Astrocyte (in vitro differentiated cells and primary cell): ENCODE data around the gene IPCEF1. TPM values are rescaled to one million over a fixed set of nuclear protein-coding genes. Genes with fewer than 3 reads are reported as not detected.

Source experiments
- DNase-seq: peaks from one replicate; pipeline ENCODE4 v3.0.0-alpha.2; 2010; ENCODE audit warnings: low read depth
- FAIRE-seq: peaks from 2 replicates; lab custom pipeline; 2011; peaks lifted over from hg19 to GRCh38; lab: Jason Lieb, UNC
- H2AFZ ChIP-seq: 2 replicates; pipeline ENCODE4 v1.6.0; 2012; ENCODE audit warnings: low read depth, low read length, inconsistent platforms
- H3K27ac ChIP-seq: 2 replicates; pipeline ENCODE4 v1.5.1; 2011; ENCODE audit warnings: low read depth, low read length, inconsistent platforms
- H3K27me3 ChIP-seq: 2 replicates; pipeline ENCODE4 v1.6.0; 2011; ENCODE audit warnings: low read length, inconsistent platforms; ENCODE audit not compliant: insufficient read depth
- H3K36me3 ChIP-seq: 2 replicates; pipeline ENCODE4 v1.5.1; 2011; ENCODE audit warnings: low read length, inconsistent platforms; ENCODE audit not compliant: insufficient read depth
- H3K4me1 ChIP-seq: 2 replicates; pipeline ENCODE4 v1.5.1; 2011; ENCODE audit warnings: low read length, inconsistent platforms; ENCODE audit not compliant: insufficient read depth
- H3K4me2 ChIP-seq: 2 replicates; pipeline ENCODE4 v1.6.0; 2012; ENCODE audit warnings: low read length, inconsistent platforms
- H3K4me3 ChIP-seq: 2 replicates; pipeline ENCODE4 v1.5.1; 2011; ENCODE audit warnings: low read depth, mild to moderate bottlenecking, low read length, inconsistent platforms; ENCODE audit not compliant: insufficient read depth
- H3K79me2 ChIP-seq: 2 replicates; pipeline ENCODE4 v1.6.0; 2012; ENCODE audit warnings: mild to moderate bottlenecking, low read length, inconsistent platforms; ENCODE audit not compliant: insufficient read depth
- H3K9ac ChIP-seq: 2 replicates; pipeline ENCODE4 v1.6.0; 2012; ENCODE audit warnings: mild to moderate bottlenecking, low read length, inconsistent platforms
- H3K9me3 ChIP-seq: 2 replicates; pipeline ENCODE4 v1.5.1; 2012; ENCODE audit warnings: low read depth, mild to moderate bottlenecking, low read length, inconsistent platforms; ENCODE audit not compliant: insufficient read depth
- H4K20me1 ChIP-seq: 2 replicates; pipeline ENCODE4 v1.6.0; 2012; ENCODE audit warnings: low read length, inconsistent platforms; ENCODE audit not compliant: insufficient read depth
- H3K27ac Mint-ChIP-seq: one replicate; pipeline ENCODE4 v1.8.0; 2021; ENCODE audit warnings: mild to moderate bottlenecking, mixed read lengths; ENCODE audit not compliant: unreplicated experiment
- H3K27me3 Mint-ChIP-seq: one replicate; pipeline ENCODE4 v1.8.0; 2021; ENCODE audit warnings: low read depth, mixed read lengths; ENCODE audit not compliant: unreplicated experiment
- H3K36me3 Mint-ChIP-seq: one replicate; pipeline ENCODE4 v1.8.0; 2021; ENCODE audit warnings: low read depth, mixed read lengths; ENCODE audit not compliant: unreplicated experiment
- H3K4me1 Mint-ChIP-seq: one replicate; pipeline ENCODE4 v1.8.0; 2021; ENCODE audit warnings: low read depth, mixed read lengths; ENCODE audit not compliant: unreplicated experiment
- H3K4me3 Mint-ChIP-seq: one replicate; pipeline ENCODE4 v1.8.0; 2021; ENCODE audit warnings: mild to moderate bottlenecking, moderate library complexity, mixed read lengths; ENCODE audit not compliant: unreplicated experiment
- H3K9me3 Mint-ChIP-seq: one replicate; pipeline ENCODE4 v1.8.0; 2021; ENCODE audit warnings: mild to moderate bottlenecking, mixed read lengths; ENCODE audit not compliant: unreplicated experiment
- EZH2 ChIP-seq: IDR thresholded peaks from 2 replicates; pipeline ENCODE4 v1.6.1; 2012; ENCODE audit warnings: mild to moderate bottlenecking, low read length, inconsistent platforms; ENCODE audit not compliant: insufficient read depth
- total RNA-seq: library from RNA; stranded (reverse); gene quantifications from 2 replicates; pipeline ENCODE4 v1.2.1, GENCODE V29; 2021
- TF ChIP-seq, protein P1 (sequence below): IDR thresholded peaks from 2 replicates; pipeline ENCODE4 v1.5.1; 2011; ENCODE audit warnings: low read depth, mild to moderate bottlenecking, inconsistent platforms, low read length, moderate library complexity; ENCODE audit not compliant: insufficient read depth

Gene IPCEF1
- total RNA-seq, 1 donor from 2014 or later: 0.16 TPM

DNA sequence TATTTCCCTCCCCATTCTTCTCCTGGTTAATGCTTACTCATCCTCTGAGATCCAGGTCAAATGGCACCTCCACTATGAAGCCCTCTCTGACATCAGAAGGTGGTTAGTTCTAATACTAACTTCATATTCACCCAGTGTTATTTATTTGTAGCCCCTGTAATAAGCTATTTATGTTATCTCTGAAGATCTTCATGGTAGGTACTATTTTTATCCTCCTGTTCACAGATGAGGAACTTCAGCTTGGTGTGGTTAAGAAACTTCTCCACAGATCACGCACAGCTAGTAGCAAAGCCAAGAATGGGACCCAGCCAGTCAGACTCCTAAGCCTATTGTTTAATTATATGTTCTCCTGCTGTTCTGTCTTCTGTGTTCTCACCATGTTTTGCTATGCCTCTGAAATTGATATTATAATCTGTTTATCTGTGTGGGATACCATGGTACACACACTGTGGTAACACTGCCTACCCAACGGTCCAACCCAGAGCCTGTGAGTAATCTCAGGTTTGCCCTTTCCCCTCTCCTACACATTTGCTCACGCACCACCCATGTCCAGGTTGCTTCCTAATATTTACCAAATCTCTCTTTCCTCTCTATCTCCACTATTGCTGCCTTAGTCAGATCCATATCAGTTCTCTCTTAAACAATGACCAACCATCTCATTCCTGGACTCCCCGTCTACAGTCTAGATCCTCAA lies 98.4 kb downstream of the IPCEF1 start:
- Mint-ChIP-seq H3K27me3 (no peaks in the 10 kb centered on the region), H3K9me3 (peaks cover 2% of the 10 kb centered on the region), H3K27ac (no peak overlapping the region), H3K4me1 (no peaks in the 10 kb centered on the region), H3K36me3 (no peaks in the 10 kb centered on the region), H3K4me3 (no peak overlapping the region)
- H3K9ac ChIP-seq: no peak overlapping the region
- FAIRE-seq: no peak
- no peaks in the 10 kb centered on the region for H3K4me1 ChIP-seq
- no peaks in the 10 kb centered on the region for H3K79me2 ChIP-seq
- DNase-seq: no peak
- H3K9me3 ChIP-seq: no peaks in the 10 kb centered on the region
- no peak overlapping the region for H2AFZ ChIP-seq
- no peak for TF ChIP-seq EZH2
- TF ChIP-seq, protein P1, sequence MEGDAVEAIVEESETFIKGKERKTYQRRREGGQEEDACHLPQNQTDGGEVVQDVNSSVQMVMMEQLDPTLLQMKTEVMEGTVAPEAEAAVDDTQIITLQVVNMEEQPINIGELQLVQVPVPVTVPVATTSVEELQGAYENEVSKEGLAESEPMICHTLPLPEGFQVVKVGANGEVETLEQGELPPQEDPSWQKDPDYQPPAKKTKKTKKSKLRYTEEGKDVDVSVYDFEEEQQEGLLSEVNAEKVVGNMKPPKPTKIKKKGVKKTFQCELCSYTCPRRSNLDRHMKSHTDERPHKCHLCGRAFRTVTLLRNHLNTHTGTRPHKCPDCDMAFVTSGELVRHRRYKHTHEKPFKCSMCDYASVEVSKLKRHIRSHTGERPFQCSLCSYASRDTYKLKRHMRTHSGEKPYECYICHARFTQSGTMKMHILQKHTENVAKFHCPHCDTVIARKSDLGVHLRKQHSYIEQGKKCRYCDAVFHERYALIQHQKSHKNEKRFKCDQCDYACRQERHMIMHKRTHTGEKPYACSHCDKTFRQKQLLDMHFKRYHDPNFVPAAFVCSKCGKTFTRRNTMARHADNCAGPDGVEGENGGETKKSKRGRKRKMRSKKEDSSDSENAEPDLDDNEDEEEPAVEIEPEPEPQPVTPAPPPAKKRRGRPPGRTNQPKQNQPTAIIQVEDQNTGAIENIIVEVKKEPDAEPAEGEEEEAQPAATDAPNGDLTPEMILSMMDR: no peak
- H3K36me3 ChIP-seq: no peaks in the 10 kb centered on the region
- no peaks in the 10 kb centered on the region for H4K20me1 ChIP-seq
- no peak overlapping the region for H3K27ac ChIP-seq
- no peak overlapping the region for H3K4me3 ChIP-seq
- H3K4me2 ChIP-seq: no peak overlapping the region
- no peaks in the 10 kb centered on the region for H3K27me3 ChIP-seq

DNA sequence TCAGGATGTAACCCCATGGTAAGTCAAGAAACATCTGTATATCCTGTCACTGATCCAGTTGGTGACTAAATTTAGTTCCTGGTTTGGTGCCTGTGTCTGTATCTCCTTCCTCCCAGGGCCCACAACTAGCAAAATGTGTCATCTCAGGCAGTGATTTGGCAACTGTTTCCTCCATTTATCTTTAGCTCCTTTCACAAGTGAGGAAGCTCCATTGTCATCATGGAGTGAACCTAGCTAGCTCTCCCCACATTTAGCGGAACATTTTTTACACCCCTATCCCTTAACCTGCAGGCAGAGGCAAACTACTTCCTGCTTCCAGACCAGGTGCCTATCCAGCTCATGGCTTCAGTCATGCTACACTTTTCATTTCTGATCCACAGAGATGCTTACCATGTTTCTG lies 99.5 kb downstream of the IPCEF1 start:
- Histone ChIP-seq H3K9me3 (no peaks in the 10 kb centered on the region), H3K4me3 (no peak overlapping the region), H3K9ac (no peak overlapping the region), H3K27ac (no peak overlapping the region), H3K27me3 (no peaks in the 10 kb centered on the region), H3K4me2 (no peak overlapping the region), H4K20me1 (no peaks in the 10 kb centered on the region), H3K4me1 (no peaks in the 10 kb centered on the region), H3K36me3 (no peaks in the 10 kb centered on the region), H3K79me2 (no peaks in the 10 kb centered on the region), H2AFZ (no peak overlapping the region)
- no peaks in the 10 kb centered on the region for H3K36me3 Mint-ChIP-seq
- FAIRE-seq (no peak), DNase-seq (no peak)
- H3K4me1 Mint-ChIP-seq: no peaks in the 10 kb centered on the region
- peaks cover 2% of the 10 kb centered on the region for H3K9me3 Mint-ChIP-seq
- no peak overlapping the region for H3K4me3 Mint-ChIP-seq
- TF ChIP-seq, protein P1: no peak
- TF ChIP-seq EZH2: no peak
- H3K27ac Mint-ChIP-seq: no peak overlapping the region
- no peaks in the 10 kb centered on the region for H3K27me3 Mint-ChIP-seq

DNA sequence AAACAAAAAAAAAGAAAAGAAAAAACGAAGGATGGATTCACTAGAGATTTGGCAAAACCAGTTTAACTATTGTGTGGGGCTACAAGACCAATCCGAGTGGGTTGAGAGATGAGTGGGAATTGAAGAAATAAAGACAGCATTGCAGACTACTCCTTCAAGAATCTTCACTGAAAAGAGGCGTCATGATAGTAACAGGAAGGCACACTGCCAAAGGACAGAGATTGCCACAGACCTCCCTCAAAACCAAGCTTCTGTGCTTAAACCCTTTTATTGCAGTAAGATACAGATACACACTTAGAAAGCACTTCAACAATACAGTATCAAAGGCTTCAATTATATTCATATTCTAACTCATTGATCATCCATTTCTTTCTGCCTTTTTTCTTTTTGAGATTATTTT lies 103.9 kb downstream of the IPCEF1 start:
- Mint-ChIP-seq H3K4me1 (peaks cover under 1% of the 10 kb centered on the region), H3K27me3 (no peaks in the 10 kb centered on the region), H3K27ac (no peak overlapping the region), H3K4me3 (no peak overlapping the region), H3K9me3 (peaks cover 2% of the 10 kb centered on the region), H3K36me3 (no peaks in the 10 kb centered on the region)
- DNase-seq (no peak), FAIRE-seq (no peak)
- Histone ChIP-seq H3K4me3 (no peak overlapping the region), H3K4me2 (no peak overlapping the region), H3K9me3 (no peaks in the 10 kb centered on the region), H3K79me2 (no peaks in the 10 kb centered on the region), H4K20me1 (no peaks in the 10 kb centered on the region), H3K36me3 (no peaks in the 10 kb centered on the region), H3K4me1 (no peaks in the 10 kb centered on the region), H3K27ac (no peak overlapping the region), H3K27me3 (no peaks in the 10 kb centered on the region), H3K9ac (no peak overlapping the region), H2AFZ (no peak overlapping the region)
- TF ChIP-seq EZH2: no peak
- TF ChIP-seq, protein P1: no peak
